Measurements from ENCODE around the gene TBCA. TPM values are rescaled to one million over a fixed set of nuclear protein-coding genes. Genes with fewer than 3 reads are reported as not detected.

The TBCA gene
- total RNA-seq, 1 experiment from 2014 or later, result 327 TPM

DNA sequence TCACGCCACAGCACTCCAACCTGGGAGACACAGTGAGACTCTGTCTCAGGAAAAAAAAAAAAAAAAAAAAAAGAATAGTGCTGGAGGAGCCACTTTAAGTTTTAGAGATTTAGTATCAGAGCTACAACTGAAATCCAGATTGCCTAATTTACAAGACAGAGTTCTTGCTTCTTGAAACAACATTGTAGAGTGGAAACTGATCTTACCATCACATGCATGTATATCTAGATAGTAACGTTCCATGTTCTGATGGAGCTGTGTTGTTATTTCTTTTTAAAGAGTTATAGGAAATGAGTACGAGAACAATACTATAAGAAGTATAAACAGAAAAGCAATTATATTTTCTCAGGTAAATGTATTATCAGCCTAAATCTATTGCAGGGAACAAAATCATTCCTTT is 48.9 kb downstream of the TBCA start:
- Mint-ChIP-seq H3K9me3 (no peaks in the 10 kb centered on the region), H3K4me1 (peaks cover 3% of the 10 kb centered on the region), H3K4me3 (no peak overlapping the region), H3K36me3 (no peaks in the 10 kb centered on the region), H3K27ac (no peak overlapping the region), H3K27me3 (ENCODE audit: low read depth) (no peaks in the 10 kb centered on the region)
- DNase-seq (ENCODE audit: low spot score) (no peak), ATAC-seq (no peak)
- ChIA-PET POLR2A (interaction anchor here (0.5 to 0.7 kb wide), 4 partner anchors 40 to 608 kb away, joined by 3 to 5 read pairs (median 4); no protein-coding TSS in a partner anchor), CTCF (no interaction called here)
- TF ChIP-seq ZBTB43 (CRISPR knock-in tag; IDR thresholded peaks at IDR 0.05) (no peak), FOXP1 (CRISPR knock-in tag; IDR thresholded peaks at IDR 0.05; ENCODE audit: borderline replicate concordance) (no peak), MXD4 (CRISPR knock-in tag; IDR thresholded peaks at IDR 0.05; ENCODE audit: borderline replicate concordance) (no peak), KAT7 (CRISPR knock-in tag; IDR thresholded peaks at IDR 0.05; ENCODE audit: borderline replicate concordance) (no peak), OVOL2 (CRISPR knock-in tag; IDR thresholded peaks at IDR 0.05; ENCODE audit: borderline replicate concordance) (no peak), TEAD4 (CRISPR knock-in tag; IDR thresholded peaks at IDR 0.05) (no peak), GTF2I (CRISPR knock-in tag; conservative IDR thresholded peaks at IDR 0.05) (no peak), EMX1 (CRISPR knock-in tag; IDR thresholded peaks at IDR 0.05) (no peak)
- TF ChIP-seq, protein P1, sequence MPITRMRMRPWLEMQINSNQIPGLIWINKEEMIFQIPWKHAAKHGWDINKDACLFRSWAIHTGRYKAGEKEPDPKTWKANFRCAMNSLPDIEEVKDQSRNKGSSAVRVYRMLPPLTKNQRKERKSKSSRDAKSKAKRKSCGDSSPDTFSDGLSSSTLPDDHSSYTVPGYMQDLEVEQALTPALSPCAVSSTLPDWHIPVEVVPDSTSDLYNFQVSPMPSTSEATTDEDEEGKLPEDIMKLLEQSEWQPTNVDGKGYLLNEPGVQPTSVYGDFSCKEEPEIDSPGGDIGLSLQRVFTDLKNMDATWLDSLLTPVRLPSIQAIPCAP (CRISPR knock-in tag; IDR thresholded peaks at IDR 0.05), result no peak

GRCh38 chr5:77725616-77726015 is 50.5 kb downstream of the TBCA start:
- no peak overlapping the region for H3K27ac Mint-ChIP-seq
- no peaks in the 10 kb centered on the region for H3K27me3 Mint-ChIP-seq (ENCODE audit: low read depth)
- H3K4me3 Mint-ChIP-seq, result no peak overlapping the region
- H3K4me1 Mint-ChIP-seq, result peaks cover 6% of the 10 kb centered on the region
- ChIA-PET POLR2A (no interaction called here), CTCF (no interaction called here)
- TF ChIP-seq SMAD3 (CRISPR knock-in tag; IDR thresholded peaks at IDR 0.05; ENCODE audit: borderline replicate concordance) (no peak), ETV6 (CRISPR knock-in tag; IDR thresholded peaks at IDR 0.05) (no peak), SP1 (CRISPR knock-in tag; conservative IDR thresholded peaks at IDR 0.05) (no peak), GRHL2 (CRISPR knock-in tag; IDR thresholded peaks at IDR 0.05; ENCODE audit: insufficient replicate concordance, severe bottlenecking) (no peak), NFYB (CRISPR knock-in tag; conservative IDR thresholded peaks at IDR 0.05; ENCODE audit: low read depth) (no peak), ZNF671 (CRISPR knock-in tag; IDR thresholded peaks at IDR 0.05) (no peak), MXD4 (CRISPR knock-in tag; IDR thresholded peaks at IDR 0.05; ENCODE audit: borderline replicate concordance) (no peak), TEAD1 (CRISPR knock-in tag; IDR thresholded peaks at IDR 0.05) (no peak), NFE2L1 (CRISPR knock-in tag; IDR thresholded peaks at IDR 0.05) (no peak), CTCF (IDR thresholded peaks at IDR 0.05) (no peak), GTF2I (CRISPR knock-in tag; conservative IDR thresholded peaks at IDR 0.05) (no peak), JAZF1 (CRISPR knock-in tag; IDR thresholded peaks at IDR 0.05) (no peak), KAT7 (CRISPR knock-in tag; IDR thresholded peaks at IDR 0.05; ENCODE audit: borderline replicate concordance) (no peak), MLX (CRISPR knock-in tag; IDR thresholded peaks at IDR 0.05) (no peak)
- TF ChIP-seq, protein P2, sequence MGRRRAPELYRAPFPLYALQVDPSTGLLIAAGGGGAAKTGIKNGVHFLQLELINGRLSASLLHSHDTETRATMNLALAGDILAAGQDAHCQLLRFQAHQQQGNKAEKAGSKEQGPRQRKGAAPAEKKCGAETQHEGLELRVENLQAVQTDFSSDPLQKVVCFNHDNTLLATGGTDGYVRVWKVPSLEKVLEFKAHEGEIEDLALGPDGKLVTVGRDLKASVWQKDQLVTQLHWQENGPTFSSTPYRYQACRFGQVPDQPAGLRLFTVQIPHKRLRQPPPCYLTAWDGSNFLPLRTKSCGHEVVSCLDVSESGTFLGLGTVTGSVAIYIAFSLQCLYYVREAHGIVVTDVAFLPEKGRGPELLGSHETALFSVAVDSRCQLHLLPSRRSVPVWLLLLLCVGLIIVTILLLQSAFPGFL (CRISPR knock-in tag; IDR thresholded peaks at IDR 0.05; ENCODE audit: borderline replicate concordance), result no peak
- TF ChIP-seq, protein P3, sequence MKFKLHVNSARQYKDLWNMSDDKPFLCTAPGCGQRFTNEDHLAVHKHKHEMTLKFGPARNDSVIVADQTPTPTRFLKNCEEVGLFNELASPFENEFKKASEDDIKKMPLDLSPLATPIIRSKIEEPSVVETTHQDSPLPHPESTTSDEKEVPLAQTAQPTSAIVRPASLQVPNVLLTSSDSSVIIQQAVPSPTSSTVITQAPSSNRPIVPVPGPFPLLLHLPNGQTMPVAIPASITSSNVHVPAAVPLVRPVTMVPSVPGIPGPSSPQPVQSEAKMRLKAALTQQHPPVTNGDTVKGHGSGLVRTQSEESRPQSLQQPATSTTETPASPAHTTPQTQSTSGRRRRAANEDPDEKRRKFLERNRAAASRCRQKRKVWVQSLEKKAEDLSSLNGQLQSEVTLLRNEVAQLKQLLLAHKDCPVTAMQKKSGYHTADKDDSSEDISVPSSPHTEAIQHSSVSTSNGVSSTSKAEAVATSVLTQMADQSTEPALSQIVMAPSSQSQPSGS (CRISPR knock-in tag; IDR thresholded peaks at IDR 0.05; ENCODE audit: borderline replicate concordance, low read depth), result no peak
- TF ChIP-seq, protein P4, sequence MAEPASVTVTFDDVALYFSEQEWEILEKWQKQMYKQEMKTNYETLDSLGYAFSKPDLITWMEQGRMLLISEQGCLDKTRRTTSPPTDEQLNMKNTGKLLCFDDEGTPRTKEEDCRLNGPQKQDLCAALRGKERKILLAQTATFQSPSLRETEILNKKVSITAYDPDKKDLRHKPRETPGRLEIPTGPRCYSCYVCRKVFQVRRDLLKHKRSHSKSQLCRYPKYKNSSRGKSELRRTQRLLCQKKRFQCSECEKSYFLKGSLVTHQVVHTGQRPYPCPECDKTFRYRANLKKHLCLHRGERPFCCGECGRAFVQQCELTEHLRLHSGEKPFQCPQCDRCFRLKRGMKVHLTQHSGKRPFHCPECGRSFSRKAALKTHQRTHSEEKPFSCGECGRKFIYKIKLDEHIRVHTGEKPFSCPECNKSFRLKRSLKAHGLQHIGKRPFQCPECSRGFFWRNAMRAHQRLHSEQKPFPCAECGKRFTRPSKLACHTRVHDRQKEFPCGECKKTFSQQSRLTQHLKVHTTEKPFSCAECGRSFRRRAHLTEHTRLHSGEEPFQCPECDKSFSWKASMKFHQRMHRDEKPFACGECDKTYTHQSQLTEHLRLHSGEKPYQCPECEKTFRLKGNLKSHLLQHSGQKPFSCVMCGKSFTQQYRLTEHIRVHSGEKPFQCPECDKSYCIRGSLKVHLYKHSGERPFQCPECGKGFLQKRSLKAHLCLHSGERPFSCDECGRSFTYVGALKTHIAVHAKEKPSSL (CRISPR knock-in tag; conservative IDR thresholded peaks at IDR 0.05), result no peak
- DNase-seq (ENCODE audit: low spot score), result no peak
- H3K9me3 Mint-ChIP-seq, result no peaks in the 10 kb centered on the region
- ATAC-seq, result no peak
- no peaks in the 10 kb centered on the region for H3K36me3 Mint-ChIP-seq

All from WTC11 (cell line).